GM12875 (cell line): ENCODE measurements around the gene PLA2G6.
"Not testable (repeated sequence)": the region's sequence is repeated elsewhere in the genome, so short reads cannot be mapped to it uniquely, and the experiment has no call there.

Experiments
- H3K4me3 ChIP-seq: one replicate; pipeline ENCODE4 v1.5.1; 2011; ENCODE audit warnings: low read depth, low read length, control low read depth
- TF ChIP-seq, protein P1 (sequence below): IDR thresholded peaks from 2 replicates; pipeline ENCODE4 v1.5.1; 2011; ENCODE audit warnings: low read depth, mild to moderate bottlenecking, control low read depth, inconsistent platforms, low read length, moderate library complexity, borderline replicate concordance; ENCODE audit not compliant: insufficient read depth

The PLA2G6 gene

DNA sequence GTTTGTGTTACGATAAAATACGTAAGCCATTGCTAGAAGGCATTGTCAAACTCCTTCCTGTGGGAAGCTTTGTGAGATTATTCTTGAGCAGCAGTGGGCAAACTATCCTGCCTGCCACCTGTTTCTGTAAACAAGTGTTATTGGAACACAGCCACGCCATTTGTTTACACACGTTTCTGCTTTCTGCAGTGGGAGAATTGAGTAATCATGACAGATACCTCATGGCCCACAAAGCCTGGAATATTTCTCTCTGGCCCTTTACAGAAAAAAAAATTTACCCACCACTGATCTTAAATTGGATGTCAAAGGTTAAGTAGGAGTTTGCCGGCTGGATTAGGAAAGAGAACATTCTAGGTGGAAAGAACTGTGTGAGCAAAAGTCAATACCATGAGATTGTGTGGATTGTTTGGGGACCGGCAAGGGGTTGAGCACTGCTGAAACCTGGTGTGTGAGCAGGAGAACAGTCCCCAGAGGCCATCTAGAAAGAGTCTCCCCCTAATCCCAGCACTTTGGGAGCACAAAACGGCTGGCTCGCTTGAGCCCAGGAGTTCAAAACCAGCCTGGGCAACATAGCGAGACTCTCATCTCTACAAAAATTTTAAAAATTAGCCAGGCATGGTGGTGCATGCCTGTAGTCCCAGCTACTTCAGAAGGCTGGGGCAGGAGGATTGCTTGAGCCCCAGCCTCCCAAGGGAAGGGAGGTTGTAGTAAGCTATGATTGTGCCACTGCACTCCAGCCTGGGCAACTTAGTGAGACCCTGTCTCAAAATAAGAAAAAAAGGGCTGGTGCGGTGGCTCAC lies 6.0 kb upstream of the PLA2G6 start:
- TF ChIP-seq, protein P1, sequence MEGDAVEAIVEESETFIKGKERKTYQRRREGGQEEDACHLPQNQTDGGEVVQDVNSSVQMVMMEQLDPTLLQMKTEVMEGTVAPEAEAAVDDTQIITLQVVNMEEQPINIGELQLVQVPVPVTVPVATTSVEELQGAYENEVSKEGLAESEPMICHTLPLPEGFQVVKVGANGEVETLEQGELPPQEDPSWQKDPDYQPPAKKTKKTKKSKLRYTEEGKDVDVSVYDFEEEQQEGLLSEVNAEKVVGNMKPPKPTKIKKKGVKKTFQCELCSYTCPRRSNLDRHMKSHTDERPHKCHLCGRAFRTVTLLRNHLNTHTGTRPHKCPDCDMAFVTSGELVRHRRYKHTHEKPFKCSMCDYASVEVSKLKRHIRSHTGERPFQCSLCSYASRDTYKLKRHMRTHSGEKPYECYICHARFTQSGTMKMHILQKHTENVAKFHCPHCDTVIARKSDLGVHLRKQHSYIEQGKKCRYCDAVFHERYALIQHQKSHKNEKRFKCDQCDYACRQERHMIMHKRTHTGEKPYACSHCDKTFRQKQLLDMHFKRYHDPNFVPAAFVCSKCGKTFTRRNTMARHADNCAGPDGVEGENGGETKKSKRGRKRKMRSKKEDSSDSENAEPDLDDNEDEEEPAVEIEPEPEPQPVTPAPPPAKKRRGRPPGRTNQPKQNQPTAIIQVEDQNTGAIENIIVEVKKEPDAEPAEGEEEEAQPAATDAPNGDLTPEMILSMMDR: no peak
- H3K4me3 ChIP-seq: no peak overlapping the region

- no peak overlapping the region for H3K4me3 ChIP-seq
- TF ChIP-seq, protein P1: no peak
Measured at GRCh38 chr22:38186429-38186828, 4.8 kb upstream of the PLA2G6 start.

DNA sequence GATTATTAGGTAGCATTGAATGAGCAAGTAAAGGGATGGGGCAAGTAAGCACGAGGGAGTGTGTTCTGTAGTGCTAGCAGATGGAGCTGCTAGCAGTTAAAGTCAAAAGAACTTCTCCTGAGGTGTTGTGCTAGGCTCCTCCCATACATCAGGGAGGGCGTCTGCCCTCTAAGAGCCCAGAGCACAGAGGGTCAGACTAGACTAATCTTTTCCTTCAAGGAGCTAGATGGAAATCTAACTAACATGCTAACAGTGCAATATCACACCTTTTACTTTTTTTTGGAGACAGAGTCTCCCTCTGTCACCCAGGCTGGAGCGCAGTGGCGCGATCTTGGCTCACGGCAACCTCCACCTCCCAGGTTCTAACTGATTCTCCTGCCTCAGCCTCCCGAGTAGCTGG lies 3.2 kb upstream of the PLA2G6 start:
- no peak overlapping the region for H3K4me3 ChIP-seq

GRCh38 chr22:38180841-38181452 lies 683 bp downstream of the PLA2G6 start:
- peak overlapping the region; percentile 78 for H3K4me3 ChIP-seq
- TF ChIP-seq, protein P1: no peak

More for the DNA sequence above, 3.2 kb upstream of the PLA2G6 start:
- TF ChIP-seq, protein P1: no peak

GRCh38 chr22:38178605-38178937 lies 3.1 kb downstream of the PLA2G6 start:
- not testable (repeated sequence) for H3K4me3 ChIP-seq

DNA sequence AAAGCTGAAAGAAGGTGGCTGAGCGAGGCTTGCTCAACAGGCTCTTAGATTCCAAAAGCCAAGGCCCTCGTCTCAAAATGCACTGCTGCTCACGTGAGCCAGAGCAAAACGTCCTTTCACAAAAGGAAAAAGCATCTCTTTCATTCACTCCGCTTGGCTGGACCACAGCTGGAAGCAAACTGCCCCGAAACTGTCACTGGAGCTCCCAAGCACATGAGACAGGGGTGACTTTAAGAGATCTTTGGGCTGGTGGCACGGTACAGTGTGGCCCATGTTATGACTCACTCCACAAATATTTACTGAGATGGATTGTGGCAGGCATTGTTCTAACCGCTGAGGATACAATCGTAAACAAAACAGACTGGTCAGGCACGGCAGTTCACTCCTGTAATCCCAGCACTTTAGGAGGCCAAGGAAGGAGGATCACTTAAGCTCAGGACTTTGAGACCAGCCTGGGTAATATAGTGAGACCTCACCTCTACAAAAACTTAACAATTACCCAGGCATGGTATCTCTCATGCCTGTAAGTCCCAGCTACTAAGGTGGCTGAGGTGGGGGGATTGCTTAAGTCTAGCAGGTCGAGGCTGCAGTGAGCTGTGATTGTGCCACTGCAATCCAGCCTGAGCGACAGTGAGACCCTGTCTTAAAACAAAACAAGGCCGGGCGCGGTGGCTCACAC lies 3.6 kb downstream of the PLA2G6 start:
- TF ChIP-seq, protein P1: no peak
- no peak overlapping the region for H3K4me3 ChIP-seq

DNA sequence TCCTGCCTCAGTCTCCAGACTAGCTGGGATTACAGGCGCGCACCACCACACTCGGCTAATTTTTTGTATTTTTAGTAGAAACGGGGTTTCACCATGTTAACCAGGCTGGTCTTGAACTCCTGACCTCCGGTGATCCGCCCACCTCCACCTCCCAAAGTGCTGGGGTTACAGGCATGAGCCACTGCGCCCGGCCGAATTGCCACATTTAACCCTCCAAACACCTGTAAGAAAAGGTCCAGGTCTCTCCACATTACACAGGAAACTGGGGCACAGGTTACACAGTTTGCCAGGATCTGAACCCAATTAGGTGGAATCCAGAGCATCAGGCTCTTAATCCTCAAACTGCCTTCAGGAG lies 4.1 kb downstream of the PLA2G6 start:
- not testable (repeated sequence) for H3K4me3 ChIP-seq

DNA sequence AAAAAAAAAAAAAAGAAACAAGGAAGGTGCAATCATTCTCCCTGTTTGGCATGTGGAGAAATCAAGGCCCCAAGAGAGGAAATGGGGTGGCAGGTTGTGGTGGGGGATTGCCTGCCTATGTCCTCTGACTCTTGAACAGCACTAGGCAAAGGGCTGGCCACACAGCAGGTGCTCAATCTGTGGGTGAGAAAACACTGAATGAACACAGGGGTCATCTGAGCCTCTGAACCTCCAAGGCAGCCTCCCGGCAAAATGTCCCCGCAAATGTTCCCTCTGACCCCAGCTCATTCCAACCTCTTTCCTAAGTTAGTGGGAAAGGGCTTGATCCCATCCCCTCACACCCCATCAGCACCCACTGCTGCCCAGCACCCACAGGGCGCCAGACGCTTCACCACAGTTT lies 4.6 kb downstream of the PLA2G6 start:
- TF ChIP-seq, protein P1: no peak
- no peak overlapping the region for H3K4me3 ChIP-seq
